ENCODE measurements around the gene HPGDS.

The HPGDS gene

DNA sequence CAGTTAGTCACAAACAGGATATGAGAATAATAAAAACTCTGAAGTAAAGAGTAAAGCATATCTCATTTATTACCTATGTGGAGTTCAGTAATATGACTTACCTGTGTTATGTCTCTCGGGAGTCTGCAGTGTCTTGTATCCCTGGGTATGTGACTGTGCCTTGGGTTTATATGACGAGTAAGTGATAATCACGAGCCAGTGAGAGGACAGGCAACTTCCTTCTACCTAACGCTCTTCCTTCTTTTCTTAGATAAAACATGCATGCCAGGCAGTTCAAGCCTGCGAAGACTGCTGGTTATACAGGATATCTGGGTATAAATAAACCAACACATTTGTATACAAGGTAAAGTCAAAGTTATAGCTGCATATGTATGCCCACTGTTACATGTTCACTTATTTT, at the start of gene HPGDS:
HPGDS (minus strand) TSS at position 143 of the 400 bp plus-strand sequence. CDS start 8,207 bp downstream, outside the sequence.
- TF ChIP-seq, protein P1, sequence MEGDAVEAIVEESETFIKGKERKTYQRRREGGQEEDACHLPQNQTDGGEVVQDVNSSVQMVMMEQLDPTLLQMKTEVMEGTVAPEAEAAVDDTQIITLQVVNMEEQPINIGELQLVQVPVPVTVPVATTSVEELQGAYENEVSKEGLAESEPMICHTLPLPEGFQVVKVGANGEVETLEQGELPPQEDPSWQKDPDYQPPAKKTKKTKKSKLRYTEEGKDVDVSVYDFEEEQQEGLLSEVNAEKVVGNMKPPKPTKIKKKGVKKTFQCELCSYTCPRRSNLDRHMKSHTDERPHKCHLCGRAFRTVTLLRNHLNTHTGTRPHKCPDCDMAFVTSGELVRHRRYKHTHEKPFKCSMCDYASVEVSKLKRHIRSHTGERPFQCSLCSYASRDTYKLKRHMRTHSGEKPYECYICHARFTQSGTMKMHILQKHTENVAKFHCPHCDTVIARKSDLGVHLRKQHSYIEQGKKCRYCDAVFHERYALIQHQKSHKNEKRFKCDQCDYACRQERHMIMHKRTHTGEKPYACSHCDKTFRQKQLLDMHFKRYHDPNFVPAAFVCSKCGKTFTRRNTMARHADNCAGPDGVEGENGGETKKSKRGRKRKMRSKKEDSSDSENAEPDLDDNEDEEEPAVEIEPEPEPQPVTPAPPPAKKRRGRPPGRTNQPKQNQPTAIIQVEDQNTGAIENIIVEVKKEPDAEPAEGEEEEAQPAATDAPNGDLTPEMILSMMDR (IDR thresholded peaks at IDR 0.05), result no peak

DNA sequence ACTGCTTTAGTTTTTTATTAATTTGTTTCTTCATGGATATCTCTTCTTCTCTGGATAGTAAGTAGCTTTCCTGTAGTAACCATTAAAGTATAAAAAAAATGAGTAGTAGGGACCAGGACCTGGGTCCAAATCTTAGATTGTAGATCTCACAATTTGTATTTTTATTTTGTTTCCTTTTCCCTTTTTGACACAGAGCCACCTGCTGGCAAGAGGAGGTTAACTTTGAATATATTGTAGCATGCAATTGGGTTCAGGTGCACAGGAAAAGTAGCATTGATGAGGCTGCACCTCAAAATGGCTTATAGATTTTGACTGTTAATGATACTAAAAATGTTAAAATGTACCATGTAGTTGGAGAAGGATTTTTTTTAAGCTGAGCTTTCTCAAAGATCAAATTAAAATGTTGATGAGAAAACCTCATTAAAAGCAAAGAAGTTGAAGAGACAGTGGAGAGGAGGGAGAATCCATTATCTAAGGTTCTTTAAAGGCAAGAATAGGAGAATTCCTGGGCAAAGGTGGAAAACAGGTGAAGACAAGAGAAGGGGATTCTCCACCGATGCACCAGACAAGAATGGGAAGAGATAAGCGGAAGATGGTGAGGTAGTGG, 48.3 kb upstream of the HPGDS start:
- TF ChIP-seq, protein P1 (IDR thresholded peaks at IDR 0.05), result peak; percentile 68

DNA sequence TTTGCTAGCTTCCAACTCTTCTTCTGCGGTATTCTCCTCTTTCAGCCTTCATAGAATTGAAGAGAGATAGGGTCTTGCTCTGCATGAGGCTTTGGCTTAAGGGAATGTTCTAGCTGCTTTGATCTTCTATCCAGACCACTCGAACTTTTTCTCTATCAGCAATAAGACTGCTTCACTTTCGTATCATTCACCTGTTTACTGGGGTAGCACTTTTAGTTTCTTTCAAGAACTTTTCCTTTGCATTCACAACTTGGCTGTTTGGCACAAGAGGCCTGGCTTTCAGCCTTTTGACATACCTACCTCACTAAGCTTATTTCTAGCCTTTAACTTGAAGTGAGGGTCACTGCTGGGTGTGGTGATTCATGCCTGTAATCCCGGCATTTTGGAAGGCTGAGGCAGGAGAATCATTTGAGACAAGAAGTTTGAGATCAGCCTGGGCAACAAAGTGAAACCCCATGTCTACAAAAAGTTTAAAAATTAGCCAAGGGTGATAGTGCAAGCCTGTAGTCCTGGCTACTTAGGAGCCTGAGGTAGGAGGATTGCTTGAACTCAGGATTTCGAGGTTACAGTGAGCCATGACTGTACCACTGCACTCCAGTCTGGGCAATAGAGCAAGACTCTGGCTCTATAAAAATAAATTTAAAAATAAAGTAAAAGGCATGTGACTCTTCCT, 47.1 kb upstream of the HPGDS start:
- TF ChIP-seq, protein P1 (IDR thresholded peaks at IDR 0.05), result no peak

DNA sequence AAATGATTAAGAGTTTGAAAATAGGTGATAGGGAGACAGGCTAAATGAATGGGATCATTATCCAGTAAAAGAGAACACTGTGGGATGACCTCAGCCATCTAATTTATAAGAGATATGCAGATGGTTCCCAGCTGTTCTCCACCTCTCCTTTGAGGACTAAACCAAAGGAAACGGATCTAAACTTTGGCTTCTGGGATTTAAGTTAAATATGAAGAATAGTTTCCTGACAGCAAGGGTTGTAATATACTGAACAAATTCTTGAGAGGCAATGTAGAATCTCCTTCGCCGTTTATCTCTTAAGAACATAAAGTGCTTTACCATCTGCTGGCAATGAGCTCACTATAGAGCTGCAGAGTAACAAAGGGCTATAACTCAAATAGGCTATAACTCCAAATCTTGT, 35.4 kb upstream of the HPGDS start:
- TF ChIP-seq, protein P1 (IDR thresholded peaks at IDR 0.05), result no peak

DNA sequence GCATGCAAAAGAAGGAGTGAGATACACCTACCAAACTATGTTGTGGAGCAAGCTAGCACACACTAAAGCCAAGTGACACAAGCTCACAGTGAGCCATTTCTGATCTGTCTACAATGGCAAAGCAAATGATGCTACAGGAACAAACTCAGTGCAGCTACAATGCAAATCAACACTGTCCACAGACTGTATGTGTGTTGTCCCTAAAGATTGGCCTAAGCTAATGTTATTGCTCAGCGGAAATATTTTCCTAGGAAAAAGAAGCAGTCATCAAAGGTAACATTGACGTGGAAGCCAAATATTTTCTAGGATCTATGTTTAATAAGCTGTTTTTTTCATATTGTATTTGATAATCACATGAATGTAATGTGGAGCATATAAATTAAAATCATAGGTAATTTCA, 34.7 kb upstream of the HPGDS start:
- TF ChIP-seq, protein P1 (IDR thresholded peaks at IDR 0.05), result no peak

DNA sequence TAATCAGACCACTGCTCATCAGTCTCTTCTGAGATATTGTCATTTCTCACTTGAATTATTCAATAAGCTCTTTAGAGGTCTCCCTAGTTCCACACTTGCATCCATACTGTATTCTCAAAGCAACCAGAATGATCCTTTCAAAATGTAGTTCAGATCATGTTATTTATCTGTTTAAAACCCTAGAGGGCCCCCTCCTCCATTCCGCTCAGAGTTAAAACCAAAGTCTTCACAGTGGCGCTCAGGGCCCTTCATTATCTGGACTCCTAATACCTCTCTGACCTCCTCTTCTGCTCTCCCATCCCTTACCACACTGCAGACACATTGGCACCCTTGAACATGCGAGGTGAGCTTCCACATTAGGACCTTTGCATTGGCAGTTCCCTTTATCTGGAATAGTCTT, 32.7 kb upstream of the HPGDS start:
- TF ChIP-seq, protein P1 (IDR thresholded peaks at IDR 0.05), result no peak

DNA sequence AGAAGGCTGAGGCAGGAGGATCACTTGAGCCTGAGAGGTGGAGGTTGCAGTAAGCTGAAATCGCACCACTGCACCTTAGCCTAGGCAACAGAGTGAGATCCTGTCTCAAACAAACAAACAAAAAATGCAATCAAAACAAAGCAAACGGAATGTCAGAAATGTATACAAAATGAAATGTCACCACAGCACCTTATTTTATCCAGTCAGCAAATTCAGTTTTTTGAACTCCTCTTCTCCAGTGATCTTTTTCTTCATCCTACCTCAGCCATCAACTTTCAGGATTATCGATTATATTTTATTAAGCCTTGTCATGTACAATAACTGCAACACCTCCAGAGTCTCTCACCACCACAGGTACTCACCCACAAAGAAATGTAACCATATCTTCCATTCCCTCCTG, 31.1 kb upstream of the HPGDS start:
- TF ChIP-seq, protein P1 (IDR thresholded peaks at IDR 0.05), result no peak

All from LNCAP (cell line).